OCI-LY3 (cell line): ENCODE data around the gene PNRC2.

Experiments used
- EZH2phosphoT487 ChIP-seq: fragments of 200-600 bp; shearing (Covaris generic); IDR thresholded peaks from 2 replicates; pipeline ENCODE4 v1.6.1; 2018; ENCODE audit warnings: antibody characterized with exemption, mixed run types, low read depth
- TF ChIP-seq, protein P1 (sequence below): fragments of 200-600, 300-600 bp; sonication (generic); IDR thresholded peaks from 2 replicates; pipeline ENCODE4 v1.5.1; 2014; ENCODE audit warnings: antibody characterized with exemption, low read length, low read depth

DNA sequence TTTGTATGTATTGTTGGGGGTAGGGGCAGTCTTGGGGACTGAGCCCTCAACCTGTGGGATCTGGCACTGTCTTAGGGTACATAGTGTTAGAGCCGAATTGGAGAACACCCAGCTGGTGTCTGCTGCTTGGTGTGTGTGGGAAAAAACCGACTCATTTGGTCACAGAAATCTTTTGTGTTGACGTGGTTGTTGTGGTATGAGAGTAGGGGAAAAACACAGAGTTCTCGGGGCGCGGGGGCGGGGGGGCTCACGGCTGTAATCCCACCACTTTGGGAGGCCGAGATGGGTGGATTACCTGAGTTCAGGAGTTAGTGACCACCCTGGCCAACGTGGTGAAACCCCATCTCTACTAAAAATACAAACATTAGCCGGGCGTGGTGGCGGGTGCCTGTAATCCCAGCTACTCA, 35.8 kb downstream of the PNRC2 start:
- no peak for TF ChIP-seq EZH2phosphoT487
- TF ChIP-seq, protein P1, sequence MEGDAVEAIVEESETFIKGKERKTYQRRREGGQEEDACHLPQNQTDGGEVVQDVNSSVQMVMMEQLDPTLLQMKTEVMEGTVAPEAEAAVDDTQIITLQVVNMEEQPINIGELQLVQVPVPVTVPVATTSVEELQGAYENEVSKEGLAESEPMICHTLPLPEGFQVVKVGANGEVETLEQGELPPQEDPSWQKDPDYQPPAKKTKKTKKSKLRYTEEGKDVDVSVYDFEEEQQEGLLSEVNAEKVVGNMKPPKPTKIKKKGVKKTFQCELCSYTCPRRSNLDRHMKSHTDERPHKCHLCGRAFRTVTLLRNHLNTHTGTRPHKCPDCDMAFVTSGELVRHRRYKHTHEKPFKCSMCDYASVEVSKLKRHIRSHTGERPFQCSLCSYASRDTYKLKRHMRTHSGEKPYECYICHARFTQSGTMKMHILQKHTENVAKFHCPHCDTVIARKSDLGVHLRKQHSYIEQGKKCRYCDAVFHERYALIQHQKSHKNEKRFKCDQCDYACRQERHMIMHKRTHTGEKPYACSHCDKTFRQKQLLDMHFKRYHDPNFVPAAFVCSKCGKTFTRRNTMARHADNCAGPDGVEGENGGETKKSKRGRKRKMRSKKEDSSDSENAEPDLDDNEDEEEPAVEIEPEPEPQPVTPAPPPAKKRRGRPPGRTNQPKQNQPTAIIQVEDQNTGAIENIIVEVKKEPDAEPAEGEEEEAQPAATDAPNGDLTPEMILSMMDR = no peak
